Measurements from ENCODE around the gene HNRNPLL.
"Not testable (repeated sequence)": the region's sequence is repeated elsewhere in the genome, so short reads cannot be mapped to it uniquely, and the experiment has no call there.

HNRNPLL gene

GRCh38 chr2:38557217-38557616 lies 45.5 kb downstream of the HNRNPLL start:
- no peaks in the 10 kb centered on the region for H3K27me3 Mint-ChIP-seq
- no peak overlapping the region for H3K27ac Mint-ChIP-seq
- no peaks in the 10 kb centered on the region for H3K9me3 Mint-ChIP-seq
- H3K36me3 Mint-ChIP-seq (ENCODE audit: low read depth): peaks cover 23% of the 10 kb centered on the region
- H3K4me1 Mint-ChIP-seq (ENCODE audit: low read depth): peaks cover 10% of the 10 kb centered on the region
- H3K4me3 Mint-ChIP-seq: no peak overlapping the region

GRCh38 chr2:38556006-38556801 lies 46.5 kb downstream of the HNRNPLL start:
- Mint-ChIP-seq H3K4me3 (no peak overlapping the region), H3K36me3 (ENCODE audit: low read depth) (peaks cover 15% of the 10 kb centered on the region), H3K27me3 (no peaks in the 10 kb centered on the region), H3K27ac (no peak overlapping the region), H3K4me1 (ENCODE audit: low read depth) (peaks cover 20% of the 10 kb centered on the region), H3K9me3 (no peaks in the 10 kb centered on the region)

GRCh38 chr2:38554973-38555595 lies 47.6 kb downstream of the HNRNPLL start:
- peaks cover 22% of the 10 kb centered on the region for H3K4me1 Mint-ChIP-seq (ENCODE audit: low read depth)

GRCh38 chr2:38553554-38553953 lies 49.2 kb downstream of the HNRNPLL start:
- no peak overlapping the region for H3K4me3 Mint-ChIP-seq
- H3K36me3 Mint-ChIP-seq (ENCODE audit: low read depth): peaks cover 4% of the 10 kb centered on the region
- peaks cover 22% of the 10 kb centered on the region for H3K4me1 Mint-ChIP-seq (ENCODE audit: low read depth)
- no peak overlapping the region for H3K27ac Mint-ChIP-seq
- no peaks in the 10 kb centered on the region for H3K9me3 Mint-ChIP-seq
- peaks cover 5% of the 10 kb centered on the region for H3K27me3 Mint-ChIP-seq

More at GRCh38 chr2:38554973-38555595, 47.6 kb downstream of the HNRNPLL start:
- Mint-ChIP-seq H3K9me3 (no peaks in the 10 kb centered on the region), H3K4me3 (no peak overlapping the region), H3K27ac (no peak overlapping the region), H3K36me3 (ENCODE audit: low read depth) (peaks cover 7% of the 10 kb centered on the region), H3K27me3 (no peaks in the 10 kb centered on the region)

GRCh38 chr2:38552259-38552658 lies 50.5 kb downstream of the HNRNPLL start:
- H3K4me3 Mint-ChIP-seq: no peak overlapping the region

GRCh38 chr2:38551746-38552145 lies 51.0 kb downstream of the HNRNPLL start:
- peak overlapping the region; percentile 72 for H3K27ac Mint-ChIP-seq
- peaks cover 34% of the 10 kb centered on the region for H3K4me1 Mint-ChIP-seq (ENCODE audit: low read depth)
- no peaks in the 10 kb centered on the region for H3K36me3 Mint-ChIP-seq (ENCODE audit: low read depth)
- H3K4me3 Mint-ChIP-seq: no peak overlapping the region
- H3K9me3 Mint-ChIP-seq: no peaks in the 10 kb centered on the region
- peaks cover 5% of the 10 kb centered on the region for H3K27me3 Mint-ChIP-seq

More at GRCh38 chr2:38552259-38552658, 50.5 kb downstream of the HNRNPLL start:
- Mint-ChIP-seq H3K9me3 (no peaks in the 10 kb centered on the region), H3K27ac (peak overlapping the region; percentile 64), H3K27me3 (peaks cover 5% of the 10 kb centered on the region), H3K36me3 (ENCODE audit: low read depth) (peaks cover 3% of the 10 kb centered on the region), H3K4me1 (ENCODE audit: low read depth) (peaks cover 29% of the 10 kb centered on the region)

GRCh38 chr2:38551171-38551570 lies 51.6 kb downstream of the HNRNPLL start:
- Mint-ChIP-seq H3K9me3 (no peaks in the 10 kb centered on the region), H3K4me1 (ENCODE audit: low read depth) (peaks cover 39% of the 10 kb centered on the region), H3K27me3 (peaks cover 5% of the 10 kb centered on the region), H3K36me3 (ENCODE audit: low read depth) (no peaks in the 10 kb centered on the region), H3K4me3 (no peak overlapping the region), H3K27ac (no peak overlapping the region)

GRCh38 chr2:38549851-38550250 lies 52.9 kb downstream of the HNRNPLL start:
- no peak overlapping the region for H3K27ac Mint-ChIP-seq
- H3K9me3 Mint-ChIP-seq: no peaks in the 10 kb centered on the region
- peaks cover 6% of the 10 kb centered on the region for H3K27me3 Mint-ChIP-seq
- H3K36me3 Mint-ChIP-seq (ENCODE audit: low read depth): no peaks in the 10 kb centered on the region
- no peak overlapping the region for H3K4me3 Mint-ChIP-seq
- peaks cover 39% of the 10 kb centered on the region for H3K4me1 Mint-ChIP-seq (ENCODE audit: low read depth)

GRCh38 chr2:38549071-38549704 lies 53.5 kb downstream of the HNRNPLL start:
- Mint-ChIP-seq H3K4me3 (no peak overlapping the region), H3K4me1 (ENCODE audit: low read depth) (peaks cover 39% of the 10 kb centered on the region), H3K36me3 (ENCODE audit: low read depth) (no peaks in the 10 kb centered on the region), H3K9me3 (no peaks in the 10 kb centered on the region), H3K27me3 (peaks cover 12% of the 10 kb centered on the region), H3K27ac (no peak overlapping the region)

GRCh38 chr2:38547791-38548190 lies 54.9 kb downstream of the HNRNPLL start:
- Mint-ChIP-seq H3K27me3 (peaks cover 16% of the 10 kb centered on the region), H3K27ac (no peak overlapping the region), H3K4me3 (no peak overlapping the region), H3K9me3 (no peaks in the 10 kb centered on the region), H3K36me3 (ENCODE audit: low read depth) (no peaks in the 10 kb centered on the region), H3K4me1 (ENCODE audit: low read depth) (peaks cover 44% of the 10 kb centered on the region)

- Mint-ChIP-seq H3K27ac (no peak overlapping the region), H3K27me3 (peaks cover 16% of the 10 kb centered on the region)
These were observed 56.1 kb downstream of the HNRNPLL start for GRCh38 chr2:38546585-38546984.

GRCh38 chr2:38546064-38546463 lies 56.7 kb downstream of the HNRNPLL start:
- Mint-ChIP-seq H3K27me3 (peaks cover 16% of the 10 kb centered on the region), H3K27ac (no peak overlapping the region), H3K4me1 (ENCODE audit: low read depth) (peaks cover 43% of the 10 kb centered on the region), H3K36me3 (ENCODE audit: low read depth) (no peaks in the 10 kb centered on the region), H3K4me3 (no peak overlapping the region), H3K9me3 (no peaks in the 10 kb centered on the region)

More at GRCh38 chr2:38546585-38546984, 56.1 kb downstream of the HNRNPLL start:
- Mint-ChIP-seq H3K36me3 (ENCODE audit: low read depth) (no peaks in the 10 kb centered on the region), H3K4me3 (no peak overlapping the region), H3K9me3 (no peaks in the 10 kb centered on the region), H3K4me1 (ENCODE audit: low read depth) (peaks cover 44% of the 10 kb centered on the region)

GRCh38 chr2:38542248-38542631 lies 60.5 kb downstream of the HNRNPLL start:
- not testable (repeated sequence) for H3K27ac Mint-ChIP-seq

GRCh38 chr2:38540580-38541286 lies 62.0 kb downstream of the HNRNPLL start:
- no peaks in the 10 kb centered on the region for H3K36me3 Mint-ChIP-seq (ENCODE audit: low read depth)
- H3K4me3 Mint-ChIP-seq: no peak overlapping the region
- H3K4me1 Mint-ChIP-seq (ENCODE audit: low read depth): peaks cover 26% of the 10 kb centered on the region
- H3K9me3 Mint-ChIP-seq: no peaks in the 10 kb centered on the region
- no peak overlapping the region for H3K27ac Mint-ChIP-seq
- peaks cover 22% of the 10 kb centered on the region for H3K27me3 Mint-ChIP-seq

More at GRCh38 chr2:38542248-38542631, 60.5 kb downstream of the HNRNPLL start:
- H3K36me3 Mint-ChIP-seq (ENCODE audit: low read depth); H3K9me3 Mint-ChIP-seq: not testable (repeated sequence)
- peaks cover 36% of the 10 kb centered on the region for H3K4me1 Mint-ChIP-seq (ENCODE audit: low read depth)
- peaks cover 22% of the 10 kb centered on the region for H3K27me3 Mint-ChIP-seq
- H3K4me3 Mint-ChIP-seq: peak overlapping the region; percentile 30

All from stimulated activated naive CD8-positive, alpha-beta T cell treated with anti-CD3 and anti-CD28 coated beads, Interleukin-15, Interleukin-2, amounts not matched to agents 100 ng/mL and 50 ng/mL, for 24 hours (primary cell).